ENCODE measurements around the gene AP3B1.
A peak's percentile ranks its signal among the peaks of the same experiment; 100 is the strongest.

AP3B1 gene, protein sequence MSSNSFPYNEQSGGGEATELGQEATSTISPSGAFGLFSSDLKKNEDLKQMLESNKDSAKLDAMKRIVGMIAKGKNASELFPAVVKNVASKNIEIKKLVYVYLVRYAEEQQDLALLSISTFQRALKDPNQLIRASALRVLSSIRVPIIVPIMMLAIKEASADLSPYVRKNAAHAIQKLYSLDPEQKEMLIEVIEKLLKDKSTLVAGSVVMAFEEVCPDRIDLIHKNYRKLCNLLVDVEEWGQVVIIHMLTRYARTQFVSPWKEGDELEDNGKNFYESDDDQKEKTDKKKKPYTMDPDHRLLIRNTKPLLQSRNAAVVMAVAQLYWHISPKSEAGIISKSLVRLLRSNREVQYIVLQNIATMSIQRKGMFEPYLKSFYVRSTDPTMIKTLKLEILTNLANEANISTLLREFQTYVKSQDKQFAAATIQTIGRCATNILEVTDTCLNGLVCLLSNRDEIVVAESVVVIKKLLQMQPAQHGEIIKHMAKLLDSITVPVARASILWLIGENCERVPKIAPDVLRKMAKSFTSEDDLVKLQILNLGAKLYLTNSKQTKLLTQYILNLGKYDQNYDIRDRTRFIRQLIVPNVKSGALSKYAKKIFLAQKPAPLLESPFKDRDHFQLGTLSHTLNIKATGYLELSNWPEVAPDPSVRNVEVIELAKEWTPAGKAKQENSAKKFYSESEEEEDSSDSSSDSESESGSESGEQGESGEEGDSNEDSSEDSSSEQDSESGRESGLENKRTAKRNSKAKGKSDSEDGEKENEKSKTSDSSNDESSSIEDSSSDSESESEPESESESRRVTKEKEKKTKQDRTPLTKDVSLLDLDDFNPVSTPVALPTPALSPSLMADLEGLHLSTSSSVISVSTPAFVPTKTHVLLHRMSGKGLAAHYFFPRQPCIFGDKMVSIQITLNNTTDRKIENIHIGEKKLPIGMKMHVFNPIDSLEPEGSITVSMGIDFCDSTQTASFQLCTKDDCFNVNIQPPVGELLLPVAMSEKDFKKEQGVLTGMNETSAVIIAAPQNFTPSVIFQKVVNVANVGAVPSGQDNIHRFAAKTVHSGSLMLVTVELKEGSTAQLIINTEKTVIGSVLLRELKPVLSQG

DNA sequence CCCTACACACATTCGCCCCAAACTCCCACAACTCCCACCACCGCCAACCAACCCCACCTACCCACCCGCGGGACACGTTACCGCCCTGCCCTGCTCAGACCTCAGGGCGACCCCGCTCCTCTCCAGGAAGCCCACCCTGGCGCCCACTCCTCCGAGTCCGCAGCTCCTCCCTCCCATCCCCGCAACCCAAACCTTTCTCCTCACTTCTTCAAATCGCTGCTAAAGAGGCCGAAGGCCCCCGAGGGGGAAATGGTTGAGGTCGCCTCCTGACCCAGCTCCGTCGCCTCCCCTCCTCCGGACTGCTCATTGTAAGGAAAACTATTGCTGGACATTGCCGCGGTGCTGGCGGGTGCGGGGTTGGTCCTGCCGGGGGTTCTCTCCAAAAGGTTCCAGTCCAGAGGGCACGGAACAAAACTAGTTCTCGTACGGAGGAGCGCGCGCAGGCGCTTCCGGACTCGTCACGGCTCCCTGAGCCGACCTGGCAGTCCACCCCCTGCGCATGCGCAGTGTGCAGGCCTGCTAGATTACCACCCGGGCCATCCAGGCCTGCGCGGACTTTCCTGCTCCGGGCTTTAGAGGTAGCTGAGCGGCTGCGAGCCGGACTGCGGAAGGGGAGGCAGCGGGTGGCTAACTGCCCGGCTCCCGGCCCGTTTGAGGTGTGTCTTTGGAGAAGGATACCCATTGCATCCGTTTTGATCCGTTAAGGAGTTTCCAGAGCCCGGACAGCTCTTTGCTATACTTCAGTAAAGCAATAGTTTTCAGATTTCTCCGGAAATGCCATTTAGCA is at the start of gene AP3B1:
Gene AP3B1, minus strand, starts transcription at position 451 of the 787 bp plus-strand sequence. Its CDS starts 119 bp downstream, at position 332.
- Histone ChIP-seq H3K9me3 (ENCODE audit: insufficient read depth, low read length) (no peaks in the 10 kb centered on the region), H3K27ac (ENCODE audit: low read depth, low read length) (peak within 1 kb of the TSS; percentile 65), H3F3A (ENCODE audit: insufficient read depth) (peaks cover 7% of the 10 kb centered on the region; the same call in 1 of the 2 replicates), H3K9ac (ENCODE audit: low read length) (peak within 1 kb of the TSS; percentile 98), H3K4me3 (ENCODE audit: insufficient read depth, low read length, poor library complexity, severe bottlenecking) (peak within 1 kb of the TSS; percentile 99), H3K27me3 (ENCODE audit: low read length) (no peaks in the 10 kb centered on the region), H4K20me1 (ENCODE audit: low read depth, low read length) (peaks cover 4% of the 10 kb centered on the region; the same call in 1 of the 2 replicates), H3K4me2 (ENCODE audit: low read depth, low read length, poor library complexity, severe bottlenecking) (peak within 1 kb of the TSS; percentile 90), H3K9me2 (replicated peaks; ENCODE audit: insufficient read depth, low read length) (no peaks in the 10 kb centered on the region), H3K79me2 (ENCODE audit: insufficient read depth, low read length) (peaks cover 48% of the 10 kb centered on the region), H2AFZ (ENCODE audit: low read depth, low read length, severe bottlenecking) (peak within 1 kb of the TSS; percentile 99), H3K36me3 (ENCODE audit: low read length) (no peaks in the 10 kb centered on the region)
- TF ChIP-seq EZH2phosphoT487 (conservative IDR thresholded peaks at IDR 0.05; ENCODE audit: low read length), result no peak
- TF ChIP-seq, protein P1, sequence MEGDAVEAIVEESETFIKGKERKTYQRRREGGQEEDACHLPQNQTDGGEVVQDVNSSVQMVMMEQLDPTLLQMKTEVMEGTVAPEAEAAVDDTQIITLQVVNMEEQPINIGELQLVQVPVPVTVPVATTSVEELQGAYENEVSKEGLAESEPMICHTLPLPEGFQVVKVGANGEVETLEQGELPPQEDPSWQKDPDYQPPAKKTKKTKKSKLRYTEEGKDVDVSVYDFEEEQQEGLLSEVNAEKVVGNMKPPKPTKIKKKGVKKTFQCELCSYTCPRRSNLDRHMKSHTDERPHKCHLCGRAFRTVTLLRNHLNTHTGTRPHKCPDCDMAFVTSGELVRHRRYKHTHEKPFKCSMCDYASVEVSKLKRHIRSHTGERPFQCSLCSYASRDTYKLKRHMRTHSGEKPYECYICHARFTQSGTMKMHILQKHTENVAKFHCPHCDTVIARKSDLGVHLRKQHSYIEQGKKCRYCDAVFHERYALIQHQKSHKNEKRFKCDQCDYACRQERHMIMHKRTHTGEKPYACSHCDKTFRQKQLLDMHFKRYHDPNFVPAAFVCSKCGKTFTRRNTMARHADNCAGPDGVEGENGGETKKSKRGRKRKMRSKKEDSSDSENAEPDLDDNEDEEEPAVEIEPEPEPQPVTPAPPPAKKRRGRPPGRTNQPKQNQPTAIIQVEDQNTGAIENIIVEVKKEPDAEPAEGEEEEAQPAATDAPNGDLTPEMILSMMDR (IDR thresholded peaks at IDR 0.05; ENCODE audit: insufficient read depth, low read length, poor library complexity, severe bottlenecking), result no peak

- H3F3A ChIP-seq (ENCODE audit: insufficient read depth), result no peaks in the 10 kb centered on the region
- no peak overlapping the region for H3K4me3 ChIP-seq (ENCODE audit: insufficient read depth, low read length, poor library complexity, severe bottlenecking)
- H3K9ac ChIP-seq (ENCODE audit: low read length), result no peak overlapping the region
- H4K20me1 ChIP-seq (ENCODE audit: low read depth, low read length), result no peaks in the 10 kb centered on the region
- H3K36me3 ChIP-seq (ENCODE audit: low read length), result no peaks in the 10 kb centered on the region
- H3K27ac ChIP-seq (ENCODE audit: low read depth, low read length), result no peak overlapping the region
- H3K9me3 ChIP-seq (ENCODE audit: insufficient read depth, low read length), result no peaks in the 10 kb centered on the region
- no peaks in the 10 kb centered on the region for H3K9me2 ChIP-seq (replicated peaks; ENCODE audit: insufficient read depth, low read length)
- no peak overlapping the region for H2AFZ ChIP-seq (ENCODE audit: low read depth, low read length, severe bottlenecking)
- no peaks in the 10 kb centered on the region for H3K27me3 ChIP-seq (ENCODE audit: low read length)
- H3K4me2 ChIP-seq (ENCODE audit: low read depth, low read length, poor library complexity, severe bottlenecking), result no peak overlapping the region
- H3K79me2 ChIP-seq (ENCODE audit: insufficient read depth, low read length), result no peaks in the 10 kb centered on the region
- TF ChIP-seq, protein P1 (IDR thresholded peaks at IDR 0.05; ENCODE audit: insufficient read depth, low read length, poor library complexity, severe bottlenecking), result no peak
These were observed 46.9 kb upstream of the AP3B1 start for GRCh38 chr5:78341440-78341839.

- no peaks in the 10 kb centered on the region for H3K36me3 ChIP-seq (ENCODE audit: low read length)
- H3F3A ChIP-seq (ENCODE audit: insufficient read depth), result no peaks in the 10 kb centered on the region
- H3K27ac ChIP-seq (ENCODE audit: low read depth, low read length), result no peak overlapping the region
- no peak for TF ChIP-seq EZH2phosphoT487 (conservative IDR thresholded peaks at IDR 0.05; ENCODE audit: low read length)
- no peaks in the 10 kb centered on the region for H3K79me2 ChIP-seq (ENCODE audit: insufficient read depth, low read length)
- H3K4me2 ChIP-seq (ENCODE audit: low read depth, low read length, poor library complexity, severe bottlenecking), result no peak overlapping the region
- no peaks in the 10 kb centered on the region for H3K27me3 ChIP-seq (ENCODE audit: low read length)
- no peak overlapping the region for H2AFZ ChIP-seq (ENCODE audit: low read depth, low read length, severe bottlenecking)
- no peak overlapping the region for H3K4me3 ChIP-seq (ENCODE audit: insufficient read depth, low read length, poor library complexity, severe bottlenecking)
- no peak overlapping the region for H3K9ac ChIP-seq (ENCODE audit: low read length)
- no peaks in the 10 kb centered on the region for H4K20me1 ChIP-seq (ENCODE audit: low read depth, low read length)
- H3K9me3 ChIP-seq (ENCODE audit: insufficient read depth, low read length), result no peaks in the 10 kb centered on the region
- no peaks in the 10 kb centered on the region for H3K9me2 ChIP-seq (replicated peaks; ENCODE audit: insufficient read depth, low read length)
These were observed 45.3 kb upstream of the AP3B1 start for GRCh38 chr5:78339617-78340436.

Measured in SU-DHL-6 (cell line).